C4-2B (cell line): ENCODE data around the gene TMEM272.

Experiments
- CTCF ChIP-seq: fragments of 450-650 bp; conservative IDR thresholded peaks from 2 replicates; pipeline ENCODE4 v1.5.1; 2017; ENCODE audit warnings: mild to moderate bottlenecking
- ZFX ChIP-seq: fragments of 450-650 bp; IDR thresholded peaks from 2 replicates; pipeline ENCODE4 v1.6.1; 2017

GRCh38 chr13:51803422-51804294, 41.3 kb downstream of the TMEM272 start, which contains the start of gene DHRS12:
- TF ChIP-seq CTCF: no peak
- TF ChIP-seq ZFX: no peak
